Esophagus mucosa (tissue), 1 donor: ENCODE measurements around the gene APOLD1. TPM values are rescaled to one million over a fixed set of nuclear protein-coding genes. Genes with fewer than 3 reads are reported as not detected.
"Not testable (repeated sequence)": the region's sequence is repeated elsewhere in the genome, so short reads cannot be mapped to it uniquely, and the experiment has no call there.

Experiments
- ATAC-seq: fragments of 200-7000 bp; cut with Tn5 transposase; one replicate; pipeline ENCODE4 v1.9.1; 2020
- total RNA-seq: library from RNA; stranded (reverse); gene quantifications from one replicate; pipeline ENCODE4 v1.2.4, GENCODE V29; 2023
- donor health status: DM: yes; HTN: yes; CAD: no.

APOLD1 gene, protein sequence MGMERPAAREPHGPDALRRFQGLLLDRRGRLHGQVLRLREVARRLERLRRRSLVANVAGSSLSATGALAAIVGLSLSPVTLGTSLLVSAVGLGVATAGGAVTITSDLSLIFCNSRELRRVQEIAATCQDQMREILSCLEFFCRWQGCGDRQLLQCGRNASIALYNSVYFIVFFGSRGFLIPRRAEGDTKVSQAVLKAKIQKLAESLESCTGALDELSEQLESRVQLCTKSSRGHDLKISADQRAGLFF
- total RNA-seq = 3.1 TPM

DNA sequence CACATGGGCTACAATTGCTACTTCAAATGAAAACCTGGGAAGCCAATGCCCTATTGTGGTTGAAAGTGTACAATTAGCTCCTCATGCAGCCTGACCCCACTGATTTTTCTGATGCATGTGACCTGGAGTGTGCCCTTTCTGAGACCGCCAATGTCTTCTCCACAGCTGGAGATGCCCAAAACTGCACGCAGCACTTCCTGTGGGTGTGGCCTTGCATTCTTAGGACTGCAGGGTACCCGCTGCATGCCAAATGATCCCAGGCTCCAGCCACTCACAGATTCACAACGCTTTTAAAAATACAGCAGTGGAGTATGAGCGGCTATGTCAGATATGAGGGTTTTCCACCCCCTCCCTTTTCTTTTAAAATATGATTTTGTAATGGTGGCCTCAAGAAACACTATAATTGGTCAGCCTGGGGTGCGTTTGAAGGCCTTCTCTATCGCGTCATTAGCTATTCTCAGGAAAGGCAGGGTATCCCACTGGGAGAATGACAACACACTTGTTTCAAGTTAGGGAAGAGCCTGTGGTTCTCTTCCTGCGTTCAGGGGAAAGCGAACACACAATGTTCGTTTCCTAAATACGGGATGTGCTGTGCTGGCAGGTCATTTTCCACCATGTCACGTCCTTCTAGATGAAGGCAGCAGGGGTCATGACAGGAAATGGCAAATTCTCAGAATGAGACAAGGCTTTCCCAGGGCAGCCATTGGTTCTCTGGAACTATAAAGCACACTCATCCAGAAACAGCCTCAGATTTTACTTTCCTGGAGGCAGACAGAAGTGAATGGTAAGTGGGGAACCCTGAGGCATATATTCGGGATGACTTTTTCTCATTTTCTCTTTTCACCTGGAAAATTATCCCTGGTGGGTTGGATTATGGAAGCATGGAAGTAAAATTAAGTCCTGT lies at the start of gene APOLD1:
Gene APOLD1 (plus strand): TSS at position 749 of the 904 bp plus-strand sequence. CDS start 33 bp downstream, at position 782.
- peak; percentile 42 for ATAC-seq

DNA sequence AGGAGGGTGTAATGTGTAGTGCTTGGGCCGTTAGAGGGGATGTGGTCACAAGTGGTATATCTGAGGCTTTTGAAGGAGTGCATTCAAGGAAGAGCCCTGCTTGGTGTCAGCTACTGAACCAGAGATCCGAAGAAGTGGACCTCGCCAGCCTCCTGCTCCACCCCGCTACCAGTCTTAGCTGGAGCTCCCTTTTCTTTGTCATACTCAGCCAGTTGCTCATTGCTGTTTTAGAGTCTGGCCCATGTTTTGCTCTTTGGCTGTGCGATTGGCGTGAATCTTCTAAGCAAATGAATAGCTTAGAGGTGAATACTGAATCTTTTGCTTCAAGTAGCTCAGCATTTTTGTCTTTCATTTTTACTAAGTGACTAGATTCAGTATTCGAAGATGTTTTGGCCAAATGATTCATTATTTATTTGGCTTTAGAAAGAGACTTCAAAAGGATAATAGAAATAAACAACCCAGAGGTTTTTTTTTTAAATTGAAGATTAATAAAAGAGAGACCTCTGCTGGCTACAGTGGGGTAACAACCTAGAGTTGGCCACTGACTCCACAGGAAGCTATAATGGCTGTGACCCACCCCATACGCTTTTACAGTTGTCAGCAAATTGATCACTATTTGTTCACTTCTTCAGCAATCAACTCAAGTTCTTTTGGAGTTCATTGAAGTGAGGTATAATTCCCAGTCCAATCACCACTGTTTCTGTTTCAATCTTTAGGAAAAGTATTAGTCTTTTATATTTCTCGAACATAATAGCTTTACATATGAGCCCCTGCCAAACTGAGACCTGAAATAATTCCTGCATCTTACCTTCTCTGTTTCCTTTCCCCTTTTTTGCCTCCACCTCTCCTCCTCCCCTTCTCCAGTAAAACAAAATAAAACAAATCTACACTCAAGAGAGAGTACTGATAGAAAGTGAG lies 48.4 kb upstream of the APOLD1 start:
- ATAC-seq = peak; percentile 74

DNA sequence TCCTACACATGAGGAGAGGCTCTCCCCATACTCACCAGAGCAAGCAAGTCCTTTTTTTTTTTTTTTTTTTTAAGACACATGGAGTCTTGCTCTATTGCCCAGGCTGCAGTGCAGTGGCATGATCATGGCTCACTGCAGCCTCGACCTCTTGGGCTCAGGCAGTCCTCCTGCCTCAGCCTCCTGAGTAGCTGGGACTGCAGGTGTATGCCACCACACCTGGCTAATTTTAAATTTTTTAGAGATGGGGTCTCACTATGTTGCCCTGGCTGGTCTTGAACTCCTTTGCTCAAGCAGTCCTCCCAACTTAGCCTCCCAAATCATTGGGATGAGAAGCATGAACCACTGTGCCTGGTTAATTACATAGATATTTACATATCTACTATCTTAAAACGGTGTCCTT lies 47.3 kb upstream of the APOLD1 start:
- ATAC-seq = not testable (repeated sequence)

DNA sequence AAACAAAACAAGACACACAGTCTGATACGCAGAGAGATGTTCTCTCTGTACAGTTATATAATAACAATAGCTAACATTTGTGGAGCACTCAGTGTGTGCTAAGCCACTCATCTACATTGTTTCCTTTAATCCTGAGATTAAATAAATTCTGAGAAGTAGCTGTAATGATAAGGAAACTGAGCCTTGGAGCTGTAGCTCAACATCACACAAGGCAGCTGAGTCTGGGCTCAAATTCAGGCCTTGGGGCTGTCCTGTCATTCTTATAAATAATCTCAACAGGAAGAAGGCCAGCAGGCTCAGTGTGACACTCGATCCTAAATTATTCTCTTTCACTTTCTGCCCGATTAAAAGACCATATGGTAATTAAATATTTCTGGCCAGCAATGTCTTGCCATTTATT lies 43.8 kb upstream of the APOLD1 start:
- peak; percentile 29 for ATAC-seq

DNA sequence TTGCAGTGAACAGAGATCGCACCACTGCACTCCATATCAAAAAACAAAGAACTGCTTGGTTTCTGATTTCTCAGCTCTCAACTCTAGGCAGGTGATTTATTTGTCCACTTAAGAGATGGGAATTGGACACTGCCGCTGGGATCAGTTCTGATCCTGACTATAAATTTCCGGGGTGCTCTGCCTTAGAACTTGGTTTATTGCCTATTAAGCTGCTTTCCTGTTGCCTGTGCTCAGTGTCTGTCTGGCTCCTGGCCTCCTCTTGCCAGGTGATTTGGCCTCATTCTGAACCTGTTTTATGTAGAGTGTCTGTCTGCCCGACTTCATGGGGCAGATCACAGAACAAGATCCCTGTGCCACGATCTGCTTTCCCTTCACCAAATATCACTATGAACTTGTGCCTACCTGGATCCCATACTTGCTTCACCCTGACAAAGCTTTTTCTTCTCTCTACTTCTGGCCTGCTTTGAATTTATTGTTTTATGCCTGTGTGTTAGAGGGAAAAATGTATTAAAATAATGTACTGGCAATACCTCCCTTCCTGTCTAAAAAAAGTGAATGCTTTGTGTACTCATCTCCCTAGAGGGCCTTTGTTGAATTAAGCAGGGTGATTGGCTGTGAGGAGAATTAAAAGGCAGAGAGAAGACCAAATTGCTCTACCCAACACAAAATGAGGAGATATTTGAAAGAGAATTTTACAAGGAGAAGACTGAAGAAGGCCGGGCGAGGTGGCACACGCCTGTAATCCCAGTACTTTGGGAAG lies 40.7 kb upstream of the APOLD1 start:
- no peak for ATAC-seq

DNA sequence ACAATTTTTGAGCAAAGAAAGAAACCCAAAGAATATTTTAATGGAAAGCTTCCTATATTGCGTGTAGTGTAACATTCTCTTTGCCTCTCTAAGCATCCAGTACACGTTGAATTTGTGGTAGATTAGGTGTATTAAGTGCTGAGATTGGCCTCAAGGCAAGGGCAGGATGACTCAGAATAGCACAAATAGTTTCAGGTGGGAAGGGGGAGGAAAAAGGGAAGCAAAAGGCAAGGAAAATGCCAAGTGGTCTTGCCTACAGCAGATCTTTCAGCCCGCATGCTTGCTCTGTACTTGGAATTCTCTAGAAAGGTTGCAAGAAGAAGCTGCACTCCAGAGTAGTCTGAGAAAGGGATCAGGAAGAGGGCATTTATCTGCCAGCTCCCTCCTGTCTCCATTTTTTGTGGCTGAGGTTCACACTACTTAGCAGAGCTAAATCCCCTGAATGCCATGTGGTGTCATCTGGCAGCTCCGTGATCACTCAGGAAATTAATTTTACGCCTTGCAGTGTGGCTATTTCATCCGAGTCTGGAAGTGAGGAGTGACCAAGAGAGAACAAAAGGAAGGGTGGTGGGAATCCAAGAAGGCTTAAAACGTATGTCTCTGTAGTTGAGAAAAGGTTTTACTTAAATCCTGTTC lies 39.8 kb upstream of the APOLD1 start:
- no peak for ATAC-seq

DNA sequence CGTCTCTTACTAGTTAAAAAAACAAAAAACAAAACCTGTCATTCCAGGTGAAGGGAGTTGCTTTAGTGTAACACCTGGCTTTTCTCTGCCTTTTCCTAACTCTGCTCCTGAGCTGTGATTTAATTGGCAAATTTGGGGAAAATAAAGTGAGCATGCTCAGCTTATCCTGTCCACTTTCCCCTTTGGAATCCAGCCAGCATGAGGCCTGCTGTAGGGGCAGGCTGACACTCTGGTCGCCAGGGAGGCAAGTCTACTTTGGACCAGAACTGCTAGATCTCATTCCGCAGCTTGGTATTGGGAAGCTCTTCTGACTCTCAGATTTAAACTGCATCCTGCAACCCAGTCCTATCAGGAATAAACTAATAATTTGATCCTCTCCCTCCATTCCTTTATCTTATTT lies 38.2 kb upstream of the APOLD1 start:
- ATAC-seq = no peak

DNA sequence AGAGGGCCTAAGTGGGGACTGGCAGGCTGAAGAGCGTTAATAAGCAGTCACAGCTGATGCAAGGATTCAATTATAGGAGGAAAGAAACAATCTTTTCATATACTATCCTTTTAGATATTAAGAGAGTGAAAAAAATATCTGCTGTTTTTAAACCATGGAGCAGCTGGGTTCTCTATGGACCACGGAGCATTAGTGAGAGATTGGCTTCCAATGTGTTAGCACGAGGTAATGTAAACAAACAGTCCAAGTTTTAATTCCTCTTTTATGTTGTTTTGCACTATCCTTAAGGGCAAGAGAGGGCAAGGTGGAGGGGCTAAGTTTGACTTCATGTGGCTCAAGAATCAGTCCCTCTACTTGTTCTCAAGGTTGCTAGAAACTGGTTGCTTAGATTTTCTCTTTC lies 37.4 kb upstream of the APOLD1 start:
- no peak for ATAC-seq

DNA sequence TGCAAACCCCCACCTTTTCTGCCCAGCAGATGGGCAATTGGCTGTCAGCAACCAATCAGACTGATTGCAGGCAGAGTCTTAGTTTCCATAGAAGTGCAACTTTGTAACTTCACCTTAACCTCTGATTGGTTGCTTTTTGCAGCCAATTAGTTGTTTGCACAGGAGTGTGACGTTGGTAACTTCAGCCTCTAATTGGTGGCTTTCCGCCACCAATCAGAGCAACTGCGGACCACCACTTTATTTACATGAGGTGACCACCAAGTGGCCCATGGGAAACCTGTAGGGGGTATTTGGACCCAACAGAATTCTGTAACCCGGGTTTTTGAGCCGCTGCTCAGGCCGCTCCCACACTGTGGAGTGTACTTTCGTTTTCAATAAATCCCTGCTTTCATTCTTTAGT lies 36.0 kb upstream of the APOLD1 start:
- peak; percentile 46 for ATAC-seq

DNA sequence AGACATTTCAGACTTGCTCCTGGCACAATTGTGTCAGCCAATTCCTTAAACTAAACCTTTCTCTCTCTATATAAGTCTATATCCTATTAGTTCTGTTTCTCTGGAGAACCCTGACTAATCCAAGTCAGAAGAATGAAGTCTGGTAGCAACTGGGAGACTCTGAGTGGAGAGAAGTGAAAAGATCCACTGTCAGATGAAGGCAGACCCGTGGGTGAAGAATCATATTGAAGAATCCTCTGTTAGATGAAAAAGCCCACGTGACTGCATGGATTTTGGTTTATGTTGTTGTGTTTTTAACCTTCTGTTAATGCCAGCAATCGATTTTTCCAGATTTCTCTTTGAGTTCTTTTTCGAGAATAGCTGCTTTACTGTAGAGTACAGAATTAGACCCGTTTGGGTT lies 29.5 kb upstream of the APOLD1 start:
- no peak for ATAC-seq

DNA sequence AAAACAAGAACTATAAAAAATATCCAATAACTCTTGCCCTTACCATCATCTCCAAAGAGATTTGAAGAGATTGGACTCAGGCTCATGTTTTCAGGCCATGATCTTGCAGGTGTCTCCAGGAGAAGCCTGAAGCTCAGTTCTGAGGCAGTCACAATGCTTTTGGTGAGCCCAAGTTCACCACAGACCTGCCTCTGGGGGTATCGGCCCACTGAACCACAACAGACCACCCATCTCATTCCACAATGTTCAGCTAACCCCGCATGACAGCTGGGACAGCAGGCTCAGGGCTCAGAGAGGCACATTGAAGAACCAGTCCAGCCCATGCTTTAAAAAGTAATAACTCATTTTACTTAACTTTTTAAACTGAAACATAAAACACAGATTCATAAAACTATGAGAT lies 28.3 kb upstream of the APOLD1 start:
- ATAC-seq = no peak

DNA sequence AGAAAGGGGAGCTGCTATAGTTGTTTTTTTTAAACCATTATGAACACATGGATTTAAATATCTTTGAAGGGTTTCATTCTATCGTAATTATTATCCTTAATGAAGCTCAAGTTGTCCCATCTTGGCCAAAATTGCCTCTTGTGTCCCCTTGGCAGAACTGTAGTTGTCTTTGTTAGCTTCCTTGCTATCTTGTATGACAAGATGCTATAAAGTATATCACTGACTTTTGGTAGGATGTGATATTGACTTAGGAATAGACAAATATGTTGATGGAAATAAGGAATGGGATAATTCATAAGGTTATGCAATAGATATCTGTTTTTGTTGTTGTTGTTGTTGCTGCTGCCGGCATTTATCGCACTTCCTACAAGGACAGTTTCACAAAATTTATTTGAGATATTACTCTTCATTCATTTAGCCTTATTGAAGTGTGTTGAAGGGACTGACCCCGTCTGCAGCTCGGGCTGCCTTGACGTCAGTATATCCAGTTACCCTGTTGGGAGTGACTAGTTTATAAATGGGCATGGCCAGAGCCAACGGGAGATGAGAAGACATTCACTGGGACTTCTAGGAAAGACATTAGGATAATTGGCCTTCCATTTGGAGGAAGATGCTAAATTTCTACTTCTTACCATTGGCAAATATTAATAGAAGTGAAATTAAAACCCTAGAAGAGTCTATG lies 26.1 kb upstream of the APOLD1 start:
- ATAC-seq = no peak

DNA sequence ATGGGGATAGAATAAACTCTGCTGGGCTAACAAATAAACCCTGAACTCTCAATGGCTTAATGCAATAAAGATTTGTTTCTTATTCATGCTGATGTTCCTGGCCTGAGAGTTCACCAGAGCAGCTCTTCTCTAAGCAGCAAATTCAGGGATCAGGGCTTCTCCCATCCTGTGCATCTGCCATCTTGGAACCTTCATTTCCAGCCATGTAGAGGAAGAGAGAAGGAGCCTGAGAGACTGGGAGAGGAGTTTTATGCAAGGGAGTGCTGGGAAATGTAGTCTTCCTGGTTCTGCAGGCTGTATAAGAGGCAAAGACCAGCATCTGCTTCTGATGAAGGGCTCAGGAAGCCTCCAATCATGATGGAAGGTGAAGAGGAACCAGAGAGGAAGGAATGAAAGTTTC lies 20.6 kb upstream of the APOLD1 start:
- no peak for ATAC-seq

DNA sequence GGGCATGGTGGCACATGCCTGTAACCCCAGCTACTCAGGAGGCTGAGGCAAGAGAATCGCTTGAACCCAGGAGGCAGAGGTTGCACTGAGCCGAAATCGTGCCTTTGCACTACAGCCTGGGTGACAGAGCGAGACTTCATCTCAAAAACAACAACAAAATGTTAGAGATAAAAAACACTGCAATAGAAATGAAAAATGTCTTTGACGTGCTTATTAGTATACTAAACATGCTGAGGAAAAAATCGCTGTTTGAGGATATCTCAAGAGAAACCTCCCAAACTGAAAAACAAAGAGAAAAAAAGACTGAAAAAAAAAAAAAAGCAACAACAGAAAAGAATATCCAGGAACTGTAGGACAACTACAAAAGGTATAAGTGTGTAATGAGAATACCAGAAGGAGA lies 15.2 kb upstream of the APOLD1 start:
- no peak for ATAC-seq

DNA sequence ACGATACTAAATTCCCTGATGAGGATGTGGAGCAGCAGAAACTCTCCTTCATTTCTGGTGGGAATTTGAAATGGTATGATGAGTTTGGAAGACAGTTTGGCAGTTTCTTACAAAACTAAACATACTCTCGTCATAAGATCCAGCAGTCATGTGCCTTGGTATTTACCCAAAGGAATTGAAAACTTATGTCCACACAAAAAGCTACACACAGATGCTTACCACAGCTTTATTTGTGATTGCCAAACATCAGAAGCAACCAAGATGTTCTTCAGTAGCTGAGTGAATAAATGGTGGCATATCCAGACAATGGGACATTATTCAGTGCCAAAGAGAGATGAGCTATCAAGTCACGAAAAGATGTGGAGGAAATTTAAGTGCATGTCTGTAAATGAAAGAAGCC lies 10.7 kb upstream of the APOLD1 start:
- ATAC-seq = no peak

DNA sequence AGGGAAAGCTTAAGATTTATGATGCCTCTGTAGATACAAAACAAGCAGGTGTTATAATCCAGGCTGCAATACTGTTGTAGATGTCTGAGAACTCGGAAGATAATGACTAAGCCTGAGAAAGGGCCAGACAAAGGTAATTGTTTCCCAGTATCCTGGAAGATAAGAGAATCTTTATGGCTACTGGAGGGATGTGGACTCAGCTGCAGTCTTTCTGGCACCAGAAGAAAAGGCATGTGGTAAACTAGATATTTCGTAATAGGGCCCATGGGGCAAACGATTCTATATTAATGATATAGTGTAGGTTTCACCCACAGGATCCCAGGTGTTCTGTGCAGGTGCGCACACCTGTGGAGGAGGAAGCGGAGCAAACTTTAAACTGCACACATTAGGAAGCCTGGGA lies 9.2 kb upstream of the APOLD1 start:
- peak; percentile 32 for ATAC-seq

DNA sequence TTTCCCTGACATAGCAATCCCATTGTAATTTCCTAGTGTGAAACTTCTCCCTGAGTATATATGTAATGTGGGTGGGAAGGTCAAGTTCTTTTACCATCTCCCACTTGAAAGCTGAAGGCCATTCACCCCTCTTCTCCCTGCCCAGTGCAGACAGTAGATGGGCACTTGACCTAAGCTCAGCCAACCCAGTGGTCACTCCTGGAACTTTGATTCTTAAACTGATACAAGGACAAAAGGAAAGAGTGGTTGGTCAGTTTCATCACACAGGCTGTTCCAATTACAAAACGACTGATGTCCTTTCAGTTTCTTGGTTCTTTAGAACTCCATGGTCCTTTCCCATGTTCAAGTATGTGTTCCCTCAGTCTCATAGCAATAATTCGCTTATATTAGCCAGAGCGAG lies 8.4 kb upstream of the APOLD1 start:
- ATAC-seq = no peak

DNA sequence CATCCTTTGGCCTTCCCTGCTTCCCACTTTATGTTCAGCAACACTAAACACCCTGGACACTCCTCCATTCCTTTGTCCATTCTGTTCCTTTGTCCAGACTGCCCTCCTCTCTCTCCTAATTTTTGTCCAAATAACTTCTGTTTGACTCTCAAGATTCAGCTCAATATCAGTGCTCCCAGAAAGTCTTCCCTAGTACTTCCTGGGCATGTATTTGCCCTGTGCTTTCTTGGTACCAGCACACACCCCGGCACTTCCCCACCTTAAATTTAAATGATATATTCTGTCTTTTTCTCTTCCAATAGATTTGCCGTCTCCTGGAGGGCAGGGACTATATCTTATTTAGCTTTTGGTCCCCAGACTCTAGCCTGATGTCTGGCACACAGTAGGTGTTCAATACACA lies 6.5 kb upstream of the APOLD1 start:
- ATAC-seq = no peak

DNA sequence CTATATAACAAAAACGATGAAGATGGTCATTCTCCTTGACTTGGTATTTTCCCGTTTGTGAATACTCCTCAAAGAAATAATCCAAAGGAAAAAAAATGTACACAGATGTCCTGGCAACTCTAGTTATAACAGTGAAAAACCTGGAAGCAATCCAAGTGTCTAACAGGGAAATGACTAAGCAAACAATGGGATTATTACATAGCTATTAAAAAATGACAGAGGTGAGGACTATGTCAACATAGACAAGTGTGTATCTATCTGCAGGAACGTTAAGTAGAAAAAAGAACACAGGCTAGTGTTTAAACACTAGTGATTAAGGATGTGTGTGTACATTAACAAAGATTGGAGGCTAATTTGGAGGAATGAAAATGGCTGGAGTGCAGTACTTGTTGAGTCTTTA lies 5.9 kb upstream of the APOLD1 start:
- ATAC-seq = peak; percentile 76

DNA sequence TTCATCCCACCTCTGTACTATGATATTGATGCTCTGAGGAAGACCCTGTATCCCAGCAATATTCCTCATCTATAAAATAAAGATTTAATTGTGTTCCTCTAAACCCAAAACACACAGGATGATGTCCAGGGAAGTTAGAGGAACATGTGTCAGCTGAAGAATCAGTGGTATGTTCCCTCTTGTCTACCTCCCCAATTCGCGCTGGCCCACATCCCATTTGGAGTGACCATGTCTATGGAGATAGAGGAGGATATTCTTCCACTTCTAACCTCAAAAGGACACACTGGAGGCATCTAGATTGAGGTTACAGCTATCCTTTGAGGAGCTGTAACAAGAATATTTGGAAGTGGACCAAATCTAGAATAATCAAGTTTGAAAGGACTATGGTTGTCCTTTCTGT lies 1.3 kb upstream of the APOLD1 start:
- no peak for ATAC-seq

DNA sequence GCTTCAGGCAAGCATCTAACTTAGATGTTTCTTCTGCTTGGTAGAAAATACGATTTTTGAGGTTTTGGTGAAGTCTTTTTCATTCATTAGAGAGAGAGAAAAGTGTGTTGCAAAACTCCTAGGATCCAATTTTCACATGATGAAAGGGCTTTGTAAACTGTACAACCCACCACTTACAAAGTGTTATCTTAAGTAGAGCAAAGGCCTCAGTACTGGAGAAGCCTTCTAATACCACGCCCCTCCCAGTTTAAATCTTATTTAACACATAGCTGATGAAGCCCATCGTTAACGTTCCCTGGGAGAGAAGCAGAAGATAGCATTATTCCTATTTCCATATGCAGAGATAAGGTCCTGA lies 869 bp downstream of the APOLD1 start:
- ATAC-seq = peak; percentile 6
